ENCODE results near the gene GFRA4. TPM values are rescaled to one million over a fixed set of nuclear protein-coding genes. Genes with fewer than 3 reads are reported as not detected.

GFRA4 gene
- total RNA-seq, 2 experiments from 2014 or later, result not detected

DNA sequence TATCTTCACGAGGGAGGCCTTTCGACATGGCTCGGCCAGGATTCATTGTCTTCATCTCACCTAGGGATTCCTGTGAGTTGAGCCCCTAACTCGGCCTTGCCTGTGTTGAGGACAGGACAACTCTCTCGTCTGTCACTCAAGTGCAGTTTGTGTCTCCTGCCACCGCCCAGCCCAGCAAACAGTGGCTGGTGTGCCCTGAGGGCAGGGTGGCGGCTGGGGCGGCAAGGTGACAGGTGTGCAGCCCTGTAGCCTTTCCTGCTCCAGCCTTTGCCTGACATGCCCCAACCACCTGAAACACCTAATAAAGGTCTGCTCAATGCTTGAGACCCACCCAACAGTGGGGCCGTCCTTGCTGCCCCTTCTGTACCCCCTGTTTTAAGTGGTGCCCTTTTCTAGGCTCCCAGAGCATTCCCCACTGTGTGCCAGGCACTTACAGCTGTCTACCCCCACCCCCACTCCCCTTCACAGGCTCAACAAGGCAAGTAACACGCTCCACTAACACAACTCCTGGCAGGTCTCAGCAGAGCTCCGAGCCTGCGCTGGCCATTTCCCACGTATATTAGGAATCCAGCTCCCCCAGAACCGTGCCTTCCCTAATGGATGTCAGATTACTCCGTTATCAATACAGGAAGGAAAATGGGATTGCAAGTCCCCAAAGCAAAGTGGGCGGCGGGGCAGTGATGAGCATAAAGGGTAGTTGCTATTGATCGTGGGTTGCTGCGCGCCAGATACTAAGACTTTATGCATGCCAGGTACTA lies 17.7 kb downstream of the GFRA4 start:
- Mint-ChIP-seq H3K4me3 (no peak overlapping the region), H3K36me3 (ENCODE audit: low read depth) (peaks cover 12% of the 10 kb centered on the region), H3K27me3 (ENCODE audit: low read depth) (no peaks in the 10 kb centered on the region), H3K27ac (no peak overlapping the region), H3K9me3 (ENCODE audit: insufficient read depth) (peaks cover 4% of the 10 kb centered on the region), H3K4me1 (ENCODE audit: low read depth) (no peaks in the 10 kb centered on the region)
- POLR2A ChIA-PET, result no interaction called here
- CTCF ChIA-PET, result no interaction called here
- ATAC-seq, result no peak
- no peak for DNase-seq

- Mint-ChIP-seq H3K4me3 (no peak overlapping the region), H3K9me3 (ENCODE audit: insufficient read depth) (peaks cover 10% of the 10 kb centered on the region), H3K27me3 (ENCODE audit: low read depth) (no peaks in the 10 kb centered on the region), H3K36me3 (ENCODE audit: low read depth) (peaks cover 10% of the 10 kb centered on the region), H3K27ac (no peak overlapping the region), H3K4me1 (ENCODE audit: low read depth) (no peaks in the 10 kb centered on the region)
- ChIA-PET POLR2A (no interaction called here), CTCF (no interaction called here)
- DNase-seq, result no peak
- ATAC-seq, result no peak
Measured at GRCh38 chr20:3640259-3640658, 22.9 kb downstream of the GFRA4 start.

- Mint-ChIP-seq H3K4me3 (no peak overlapping the region), H3K27me3 (ENCODE audit: low read depth) (no peaks in the 10 kb centered on the region), H3K4me1 (ENCODE audit: low read depth) (peaks cover 6% of the 10 kb centered on the region), H3K9me3 (ENCODE audit: insufficient read depth) (peaks cover 5% of the 10 kb centered on the region), H3K27ac (no peak overlapping the region), H3K36me3 (ENCODE audit: low read depth) (peaks cover 5% of the 10 kb centered on the region)
- no peak for ATAC-seq
- DNase-seq, result no peak
- ChIA-PET CTCF (interaction anchor here (1.2 kb wide), 1 partner anchor 42 kb away, joined by 3 read pairs; no protein-coding TSS in a partner anchor), POLR2A (no interaction called here)
Measured at GRCh38 chr20:3635346-3635745, 27.9 kb downstream of the GFRA4 start.

DNA sequence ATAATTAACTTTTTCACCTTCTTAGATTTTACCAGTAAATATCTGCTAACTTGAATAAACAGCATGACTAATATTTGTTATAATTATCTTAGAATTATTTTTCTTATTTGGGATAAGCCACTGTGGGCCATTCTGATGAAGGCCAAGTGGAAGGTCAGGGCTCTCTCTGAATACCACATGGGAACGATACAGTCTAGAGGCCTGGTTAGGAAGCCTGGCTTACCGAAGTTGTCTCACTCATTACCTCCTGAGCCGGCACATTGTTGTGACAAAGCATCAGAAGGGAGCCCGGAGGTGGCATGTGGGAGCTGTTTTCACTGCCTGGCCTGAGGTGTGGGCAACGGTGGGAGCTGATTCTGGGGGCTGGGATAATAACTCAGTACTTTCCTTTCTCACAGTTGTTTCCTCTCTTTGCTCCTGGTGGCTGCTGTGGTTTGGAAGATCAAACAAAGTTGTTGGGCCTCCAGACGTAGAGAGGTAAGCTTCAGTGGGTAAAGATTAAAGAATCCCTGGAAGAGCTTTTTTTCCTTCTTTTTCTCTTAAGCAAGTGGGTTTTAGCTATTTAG lies 29.2 kb downstream of the GFRA4 start:
- Mint-ChIP-seq H3K27me3 (ENCODE audit: low read depth) (no peaks in the 10 kb centered on the region), H3K36me3 (ENCODE audit: low read depth) (no peaks in the 10 kb centered on the region), H3K4me1 (ENCODE audit: low read depth) (peaks cover 6% of the 10 kb centered on the region), H3K9me3 (ENCODE audit: insufficient read depth) (no peaks in the 10 kb centered on the region), H3K27ac (no peak overlapping the region), H3K4me3 (no peak overlapping the region)
- CTCF ChIA-PET, result interaction anchor here (1.2 kb wide), 2 partner anchors 43 to 71 kb away, joined by 3 to 7 read pairs; no protein-coding TSS in a partner anchor
- POLR2A ChIA-PET, result no interaction called here
- DNase-seq, result no peak
- no peak for ATAC-seq

GRCh38 chr20:3632311-3633004 lies 30.7 kb downstream of the GFRA4 start:
- H3K36me3 Mint-ChIP-seq (ENCODE audit: low read depth), result no peaks in the 10 kb centered on the region
- no peak for ATAC-seq
- no peak for DNase-seq
- peaks cover 6% of the 10 kb centered on the region for H3K4me1 Mint-ChIP-seq (ENCODE audit: low read depth)
- ChIA-PET CTCF (interaction anchor here (1.2 kb wide), 1 partner anchor 69 kb away, joined by 7 read pairs; no protein-coding TSS in a partner anchor), POLR2A (interaction anchor here (0.6 kb wide), 1 partner anchor 68 kb away, joined by 3 read pairs; no protein-coding TSS in a partner anchor)
- H3K9me3 Mint-ChIP-seq (ENCODE audit: insufficient read depth), result no peaks in the 10 kb centered on the region
- H3K27ac Mint-ChIP-seq, result no peak overlapping the region
- H3K4me3 Mint-ChIP-seq, result no peak overlapping the region
- no peaks in the 10 kb centered on the region for H3K27me3 Mint-ChIP-seq (ENCODE audit: low read depth)

DNA sequence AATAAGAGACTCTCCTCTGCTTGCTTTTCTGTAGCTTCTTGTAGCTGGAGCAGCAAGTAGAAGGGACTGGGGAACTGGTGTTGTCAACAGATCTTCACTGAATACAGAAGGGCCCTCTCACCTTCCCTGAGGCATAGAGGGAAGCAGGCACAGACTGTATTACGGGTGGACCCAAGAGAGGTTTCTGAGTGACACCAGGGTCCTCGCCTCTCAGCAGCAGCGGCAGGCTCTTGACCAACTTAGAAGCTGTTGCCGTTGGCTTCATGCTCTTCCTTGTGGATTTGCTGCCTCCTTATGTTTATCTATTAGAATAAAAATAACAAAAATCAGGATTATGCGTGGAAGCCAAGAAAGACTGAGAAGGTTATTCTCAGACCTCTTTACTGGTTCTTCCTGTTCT lies 31.7 kb downstream of the GFRA4 start:
- ChIA-PET POLR2A (no interaction called here), CTCF (interaction anchor here (1.8 kb wide), 1 partner anchor 68 kb away, joined by 4 read pairs; no protein-coding TSS in a partner anchor)
- Mint-ChIP-seq H3K27me3 (ENCODE audit: low read depth) (no peaks in the 10 kb centered on the region), H3K27ac (no peak overlapping the region), H3K9me3 (ENCODE audit: insufficient read depth) (no peaks in the 10 kb centered on the region), H3K4me1 (ENCODE audit: low read depth) (peaks cover 6% of the 10 kb centered on the region), H3K4me3 (no peak overlapping the region), H3K36me3 (ENCODE audit: low read depth) (no peaks in the 10 kb centered on the region)
- ATAC-seq (no peak), DNase-seq (no peak)

- ChIA-PET POLR2A (no interaction called here), CTCF (interaction anchor here (1.1 to 1.8 kb wide), 2 partner anchors 67 to 124 kb away, joined by 3 to 4 read pairs; no protein-coding TSS in a partner anchor)
- H3K27ac Mint-ChIP-seq, result no peak overlapping the region
- H3K36me3 Mint-ChIP-seq (ENCODE audit: low read depth), result no peaks in the 10 kb centered on the region
- DNase-seq (no peak), ATAC-seq (no peak)
- H3K9me3 Mint-ChIP-seq (ENCODE audit: insufficient read depth), result no peaks in the 10 kb centered on the region
- H3K4me1 Mint-ChIP-seq (ENCODE audit: low read depth), result peaks cover 6% of the 10 kb centered on the region
- H3K4me3 Mint-ChIP-seq, result no peak overlapping the region
- no peaks in the 10 kb centered on the region for H3K27me3 Mint-ChIP-seq (ENCODE audit: low read depth)
Measured at GRCh38 chr20:3630429-3630828, 32.8 kb downstream of the GFRA4 start.

DNA sequence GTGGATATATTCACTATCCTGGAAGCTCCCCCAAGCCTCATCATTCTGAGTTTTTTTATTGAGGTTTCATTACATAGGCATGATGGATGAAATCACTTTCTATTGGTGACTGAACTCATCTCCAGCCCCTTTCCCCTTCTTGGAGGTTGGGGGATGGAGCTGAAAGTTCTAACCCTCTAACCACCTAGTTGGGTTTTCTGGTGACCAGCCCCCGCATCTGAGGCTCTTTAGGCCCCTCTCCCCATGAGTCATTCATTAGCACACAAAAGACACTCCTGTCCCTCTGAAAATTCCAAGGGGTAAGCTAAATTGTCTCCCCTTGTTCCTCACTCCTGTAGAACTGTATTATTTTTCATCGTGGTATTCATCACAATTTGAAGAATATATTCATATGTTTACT lies 33.3 kb downstream of the GFRA4 start:
- Mint-ChIP-seq H3K4me3 (no peak overlapping the region), H3K27me3 (ENCODE audit: low read depth) (no peaks in the 10 kb centered on the region), H3K9me3 (ENCODE audit: insufficient read depth) (no peaks in the 10 kb centered on the region), H3K36me3 (ENCODE audit: low read depth) (no peaks in the 10 kb centered on the region), H3K27ac (no peak overlapping the region), H3K4me1 (ENCODE audit: low read depth) (peaks cover 6% of the 10 kb centered on the region)
- no peak for DNase-seq
- ATAC-seq, result no peak
- ChIA-PET CTCF (interaction anchor here (1.1 to 1.8 kb wide), 2 partner anchors 66 to 124 kb away, joined by 3 to 4 read pairs; no protein-coding TSS in a partner anchor), POLR2A (no interaction called here)

GRCh38 chr20:3628502-3629314 lies 34.5 kb downstream of the GFRA4 start:
- POLR2A ChIA-PET, result no interaction called here
- no peak overlapping the region for H3K27ac Mint-ChIP-seq
- no peak overlapping the region for H3K4me3 Mint-ChIP-seq
- no peaks in the 10 kb centered on the region for H3K27me3 Mint-ChIP-seq (ENCODE audit: low read depth)
- H3K9me3 Mint-ChIP-seq (ENCODE audit: insufficient read depth), result no peaks in the 10 kb centered on the region
- DNase-seq, result no peak
- CTCF ChIA-PET, result no interaction called here
- ATAC-seq, result no peak
- H3K36me3 Mint-ChIP-seq (ENCODE audit: low read depth), result no peaks in the 10 kb centered on the region
- H3K4me1 Mint-ChIP-seq (ENCODE audit: low read depth), result no peaks in the 10 kb centered on the region

DNA sequence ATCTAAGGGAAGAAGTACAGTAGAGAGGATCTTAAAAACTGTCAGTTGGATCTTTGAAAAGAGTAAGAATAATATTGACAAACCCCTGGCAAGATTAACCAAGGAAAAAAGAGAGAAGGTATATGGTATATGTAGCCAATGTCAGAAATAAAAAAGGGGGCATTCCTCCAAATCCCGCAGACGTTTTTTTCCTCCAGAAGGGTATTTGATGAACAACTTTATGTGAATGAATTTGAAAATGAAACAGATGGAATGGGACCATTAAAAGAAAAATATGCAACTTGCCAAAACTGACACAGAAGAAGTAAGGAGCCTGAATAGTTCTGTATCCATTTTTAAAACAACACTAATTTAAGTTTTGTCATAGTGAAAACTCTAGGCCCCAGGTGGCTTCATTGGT lies 35.7 kb downstream of the GFRA4 start:
- no peaks in the 10 kb centered on the region for H3K4me1 Mint-ChIP-seq (ENCODE audit: low read depth)
- H3K36me3 Mint-ChIP-seq (ENCODE audit: low read depth), result no peaks in the 10 kb centered on the region
- no peak for ATAC-seq
- DNase-seq, result no peak
- no peak overlapping the region for H3K27ac Mint-ChIP-seq
- POLR2A ChIA-PET, result no interaction called here
- H3K4me3 Mint-ChIP-seq, result no peak overlapping the region
- H3K9me3 Mint-ChIP-seq (ENCODE audit: insufficient read depth), result no peaks in the 10 kb centered on the region
- H3K27me3 Mint-ChIP-seq (ENCODE audit: low read depth), result no peaks in the 10 kb centered on the region
- CTCF ChIA-PET, result no interaction called here

DNA sequence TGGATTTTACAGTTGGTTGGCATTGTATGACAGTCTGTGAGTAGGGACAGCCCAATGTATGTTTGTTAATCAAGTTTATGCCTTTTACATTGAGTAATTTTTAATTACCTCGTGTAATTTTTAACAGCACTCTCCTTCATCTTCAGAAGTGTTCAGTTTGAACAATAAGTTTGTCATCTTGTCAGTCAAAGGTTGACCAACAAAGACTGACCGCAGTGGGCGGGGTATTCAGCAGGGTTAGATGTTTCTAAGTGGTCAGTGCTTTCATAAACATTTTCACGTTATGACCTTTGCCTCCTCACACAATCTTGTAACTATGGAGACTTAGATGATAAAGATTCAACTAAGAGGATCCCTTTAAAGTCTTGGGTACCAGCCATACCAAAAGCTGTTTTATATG lies 40.8 kb downstream of the GFRA4 start:
- no peak overlapping the region for H3K27ac Mint-ChIP-seq
- DNase-seq (no peak), ATAC-seq (no peak)
- no peaks in the 10 kb centered on the region for H3K27me3 Mint-ChIP-seq (ENCODE audit: low read depth)
- no peaks in the 10 kb centered on the region for H3K36me3 Mint-ChIP-seq (ENCODE audit: low read depth)
- H3K4me1 Mint-ChIP-seq (ENCODE audit: low read depth), result no peaks in the 10 kb centered on the region
- H3K9me3 Mint-ChIP-seq (ENCODE audit: insufficient read depth), result no peaks in the 10 kb centered on the region
- CTCF ChIA-PET, result no interaction called here
- no peak overlapping the region for H3K4me3 Mint-ChIP-seq
- POLR2A ChIA-PET, result no interaction called here

Data from activated CD8-positive, alpha-beta T cell treated with anti-CD3 and anti-CD28 coated beads, Interleukin-2, amount 10 ng/mL, durations not matched to agents 7 days and 5 days (primary cell).